HG02970 (cell line): ENCODE data around the gene DCBLD2.

Source experiments
- ATAC-seq: cut with Tn5 transposase; IDR thresholded peaks from one replicate; pipeline ENCODE4 v1.9.1; 2021; ENCODE audit warnings: mild to moderate bottlenecking, moderate library complexity, moderate number of reproducible peaks; ENCODE audit not compliant: unreplicated experiment, low FRiP score

DCBLD2 gene

DNA sequence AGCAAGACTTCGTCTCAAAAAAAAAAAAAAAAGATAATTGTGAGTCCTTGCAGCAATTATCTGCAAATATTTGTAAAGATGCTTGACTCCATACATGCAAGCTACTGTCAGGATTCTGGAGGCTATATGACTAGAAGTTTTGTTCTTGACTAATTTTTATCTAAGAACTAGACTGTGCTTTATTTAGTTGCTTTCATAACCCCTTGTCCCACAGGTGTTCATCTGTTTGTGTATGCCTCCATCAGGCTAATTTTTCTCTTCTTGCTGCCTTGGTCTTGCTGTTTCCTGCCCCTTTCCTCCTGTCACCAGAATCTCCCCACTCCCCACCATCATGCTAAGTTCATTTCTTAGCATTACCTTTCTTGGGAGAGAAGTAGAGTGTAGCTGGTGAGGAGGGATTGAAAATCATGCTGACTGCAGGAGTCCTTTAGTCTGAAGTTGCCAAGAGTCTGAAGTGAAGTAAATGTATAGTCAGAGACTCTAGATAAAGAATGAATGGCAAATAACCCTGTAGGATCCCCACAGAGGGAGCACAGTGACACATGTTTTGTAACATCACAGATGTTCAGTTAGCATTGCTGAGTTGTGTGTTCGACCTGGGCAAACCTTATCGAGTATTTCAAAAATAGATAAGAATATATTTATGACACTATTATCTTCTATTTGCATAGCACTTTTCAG is 125.9 kb downstream of the DCBLD2 start:
- ATAC-seq, result no peak

DNA sequence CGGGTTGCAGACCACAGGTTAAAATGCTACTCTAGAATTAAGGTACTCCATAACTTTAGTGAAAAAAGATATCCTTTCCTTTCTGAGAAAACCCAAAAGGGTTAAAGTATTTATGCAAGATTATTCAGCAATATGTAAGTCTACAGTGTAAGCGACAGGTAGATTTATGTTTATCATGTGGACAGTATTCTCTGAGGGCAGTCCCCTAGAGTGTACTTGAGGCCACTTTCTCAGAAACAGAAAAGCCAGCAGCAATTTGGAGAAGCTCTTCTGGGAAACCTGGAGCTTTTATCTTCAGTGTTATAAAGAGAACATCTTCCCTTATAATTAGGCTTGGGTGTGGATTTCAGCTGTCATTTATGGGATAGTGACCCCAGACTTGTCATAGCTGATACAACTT is 129.5 kb downstream of the DCBLD2 start:
- no peak for ATAC-seq

- no peak for ATAC-seq
Observed at GRCh38 chr3:98770261-98771039, 131.0 kb downstream of the DCBLD2 start.

- no peak for ATAC-seq
Observed at GRCh38 chr3:98769448-98769847, 132.0 kb downstream of the DCBLD2 start.

- ATAC-seq, result no peak
Observed at GRCh38 chr3:98768961-98769360, 132.5 kb downstream of the DCBLD2 start.

- no peak for ATAC-seq
Observed at GRCh38 chr3:98766924-98767323, 134.6 kb downstream of the DCBLD2 start.

DNA sequence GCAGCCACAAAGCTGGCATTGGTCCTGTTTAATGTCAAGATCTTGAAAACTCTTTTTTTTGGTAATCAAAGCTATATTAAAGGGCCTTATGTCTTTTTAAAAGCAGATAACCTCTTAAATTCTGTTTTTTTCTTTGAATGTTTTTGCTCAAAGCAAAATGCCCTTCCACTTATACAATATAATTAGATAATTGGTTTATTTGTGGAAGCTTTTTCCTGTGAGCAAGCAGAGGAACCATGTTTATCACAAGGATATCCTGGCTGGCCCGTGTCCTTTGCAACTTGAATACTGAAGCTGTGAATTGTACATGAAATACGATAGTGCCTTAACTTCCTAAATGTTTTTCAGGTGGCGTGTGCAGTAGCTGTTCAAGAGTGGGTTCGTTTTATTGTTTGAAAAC is 135.8 kb downstream of the DCBLD2 start:
- ATAC-seq, result no peak

DNA sequence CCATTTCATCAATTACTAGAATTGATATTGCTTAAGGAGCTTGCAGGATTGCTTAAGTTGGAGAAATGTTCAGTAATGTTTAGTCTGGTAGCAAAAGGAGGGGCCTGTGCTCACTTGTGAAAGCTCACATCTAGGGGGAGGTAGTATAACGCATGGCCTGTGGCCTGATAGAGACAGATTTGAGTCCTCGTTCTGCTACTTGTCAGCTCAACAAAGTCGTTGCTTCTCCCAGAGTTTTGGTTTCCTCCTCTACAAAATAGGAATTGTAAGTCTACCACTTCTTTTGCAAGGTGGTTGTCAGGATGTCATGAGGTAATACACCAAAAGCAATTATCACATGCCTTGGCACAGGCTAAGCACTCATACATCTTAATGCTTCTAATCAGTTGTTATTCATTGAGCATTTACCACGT is 137.0 kb downstream of the DCBLD2 start:
- ATAC-seq, result no peak

GRCh38 chr3:98763819-98764418 is 137.6 kb downstream of the DCBLD2 start:
- ATAC-seq, result no peak

DNA sequence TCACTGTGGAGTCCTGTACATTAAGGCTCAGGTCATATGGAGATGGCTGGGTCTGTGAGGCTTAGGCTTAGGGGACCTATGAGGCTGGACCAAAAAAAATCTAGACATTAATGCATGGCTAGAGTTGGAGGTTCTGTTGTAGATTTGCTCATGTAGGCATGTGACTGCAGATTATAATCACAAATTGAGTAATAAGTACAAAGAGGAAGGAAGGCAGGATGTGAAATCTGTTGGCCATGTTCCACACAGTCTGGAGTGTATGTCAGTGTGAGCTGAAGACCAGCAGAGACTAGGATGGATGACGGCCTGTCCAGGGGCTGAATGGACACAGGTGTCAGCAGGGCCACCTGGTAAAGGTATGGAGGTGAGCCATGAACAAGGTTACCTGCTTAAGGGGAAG is 138.4 kb downstream of the DCBLD2 start, which contains the start of gene ST3GAL6:
TSS of gene ST3GAL6 (plus strand) at position 265 of the 400 bp plus-strand sequence. CDS start 5,101 bp downstream, outside the sequence.
- ATAC-seq, result no peak

- ATAC-seq, result no peak
Observed at GRCh38 chr3:98761643-98762229, 139.8 kb downstream of the DCBLD2 start.

GRCh38 chr3:98759629-98760028 is 141.9 kb downstream of the DCBLD2 start:
- no peak for ATAC-seq

DNA sequence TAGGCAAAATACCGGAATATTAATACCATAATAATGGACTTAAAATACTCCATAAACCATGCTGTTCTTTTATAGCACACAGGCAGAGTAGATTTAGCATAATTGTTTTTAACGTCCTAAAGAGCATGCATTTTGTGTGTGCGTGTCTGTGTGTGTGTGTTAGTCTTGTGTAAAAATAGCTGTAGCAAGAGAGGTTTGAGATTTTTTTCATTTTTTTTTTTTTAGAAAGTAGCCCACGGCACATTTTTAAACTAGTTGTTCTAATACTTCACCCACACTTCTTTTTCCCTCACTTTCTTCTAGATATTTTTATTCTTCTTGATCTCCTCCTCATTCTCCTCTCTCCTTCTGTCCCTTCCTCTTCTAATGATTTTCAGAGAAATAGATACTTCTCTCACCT is 145.9 kb downstream of the DCBLD2 start:
- ATAC-seq, result no peak

GRCh38 chr3:98754483-98754882 is 147.0 kb downstream of the DCBLD2 start:
- ATAC-seq, result no peak

DNA sequence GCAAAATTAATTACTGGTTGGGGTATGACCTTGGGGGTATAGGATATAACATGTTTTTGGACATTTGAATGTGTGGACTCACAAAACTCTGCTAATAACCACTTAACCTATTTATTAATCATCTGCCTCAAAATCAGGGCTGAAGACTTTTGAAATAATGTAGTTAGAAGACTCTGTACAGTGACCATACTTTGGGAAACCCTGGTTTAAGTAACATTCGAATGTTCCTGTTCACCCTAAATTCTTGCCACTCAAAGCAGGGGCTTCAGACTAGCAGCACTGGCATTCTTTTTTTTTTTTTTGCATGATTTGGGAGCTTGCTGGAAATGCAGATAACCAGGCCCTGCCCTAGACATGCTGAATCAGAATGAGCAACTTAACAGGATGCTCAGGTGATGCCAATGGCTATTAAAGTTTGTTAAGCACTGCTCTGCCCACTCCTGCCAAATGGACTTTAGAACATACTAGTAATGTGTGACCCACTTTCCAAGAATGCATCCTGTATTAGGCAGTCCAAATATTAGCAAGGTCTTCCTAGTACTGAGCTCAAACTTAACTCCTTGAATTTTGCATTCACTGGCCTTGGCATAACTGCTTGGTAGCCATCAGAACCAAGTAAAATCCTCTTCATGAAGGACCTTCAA is 151.1 kb downstream of the DCBLD2 start:
- no peak for ATAC-seq

DNA sequence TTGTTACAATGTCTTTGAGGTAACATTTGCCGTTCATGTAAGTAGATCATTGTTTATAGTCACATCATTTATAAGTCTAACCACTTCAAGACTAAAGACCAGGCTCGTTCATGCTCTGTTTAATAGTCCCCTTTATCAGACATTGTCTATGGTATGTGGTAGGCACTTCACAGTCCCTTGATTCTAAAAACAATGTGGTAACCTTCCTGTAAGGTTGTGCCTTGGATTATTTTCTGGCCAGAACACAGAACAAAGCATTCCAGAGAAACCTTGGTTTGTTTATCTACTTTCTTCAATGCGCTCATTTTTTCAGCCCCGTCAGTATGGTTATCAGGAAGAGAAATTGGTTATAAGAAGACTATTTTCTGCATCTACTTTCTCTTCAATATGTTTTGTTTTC is 154.6 kb downstream of the DCBLD2 start:
- no peak for ATAC-seq

GRCh38 chr3:98746122-98746521 is 155.4 kb downstream of the DCBLD2 start:
- ATAC-seq, result no peak
